Fibroblast of skin of scalp (primary cell): Measurements from ENCODE around the gene HGS.

Experiments used
- DNase-seq: peaks from one replicate; pipeline ENCODE4 v3.0.0-alpha.2; 2013

The HGS gene

GRCh38 chr17:81656118-81656743 lies 27.6 kb upstream of the HGS start, which contains the start of gene PDE6G:
Gene PDE6G, minus strand, starts transcription at chr17:81656542. Its CDS starts 3,237 bp downstream, at chr17:81653305.
- DNase-seq = no peak

DNA sequence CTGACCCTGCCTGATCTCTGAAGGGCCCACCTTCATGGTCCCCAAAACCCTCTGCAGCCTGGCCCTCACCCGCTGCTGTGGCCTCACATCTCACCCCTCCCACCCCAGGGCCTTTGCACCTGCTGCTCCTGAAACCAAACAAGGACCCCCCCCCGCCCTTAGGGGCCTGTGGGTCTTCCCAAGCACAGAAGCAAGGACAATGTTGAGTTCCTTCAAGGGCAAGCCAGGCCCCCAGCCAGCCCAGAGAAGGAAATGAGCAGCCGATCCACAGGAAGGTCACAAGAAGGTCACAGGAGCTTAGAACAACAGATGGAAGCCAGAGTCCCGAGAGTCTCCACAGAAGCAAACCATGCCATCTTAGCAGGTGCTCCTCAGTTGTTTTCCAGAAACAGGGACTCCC lies 27.0 kb upstream of the HGS start:
- DNase-seq = no peak

- no peak for DNase-seq
These were observed 24.8 kb upstream of the HGS start for GRCh38 chr17:81659038-81659437.

DNA sequence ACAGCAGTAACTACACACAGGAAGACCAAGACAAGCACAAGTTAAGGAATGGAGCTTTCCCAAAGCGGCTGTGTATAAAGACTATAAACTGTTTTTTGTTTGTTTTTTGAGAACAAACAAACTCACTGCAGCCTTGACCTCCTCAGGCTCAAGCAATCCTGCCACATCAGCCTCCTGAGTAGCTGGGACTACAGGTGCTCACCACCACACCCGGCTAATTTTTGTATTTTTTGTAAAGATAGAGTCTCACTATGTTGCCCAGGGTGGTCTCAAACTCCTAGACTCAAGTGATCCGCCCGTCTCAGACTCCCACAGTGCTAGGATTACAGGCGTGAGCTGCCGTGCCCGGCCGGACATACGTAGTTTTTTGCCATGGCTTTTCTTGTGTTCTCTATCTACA lies 23.4 kb upstream of the HGS start:
- DNase-seq = no peak

GRCh38 chr17:81662002-81662401 lies 21.8 kb upstream of the HGS start:
- DNase-seq = no peak

DNA sequence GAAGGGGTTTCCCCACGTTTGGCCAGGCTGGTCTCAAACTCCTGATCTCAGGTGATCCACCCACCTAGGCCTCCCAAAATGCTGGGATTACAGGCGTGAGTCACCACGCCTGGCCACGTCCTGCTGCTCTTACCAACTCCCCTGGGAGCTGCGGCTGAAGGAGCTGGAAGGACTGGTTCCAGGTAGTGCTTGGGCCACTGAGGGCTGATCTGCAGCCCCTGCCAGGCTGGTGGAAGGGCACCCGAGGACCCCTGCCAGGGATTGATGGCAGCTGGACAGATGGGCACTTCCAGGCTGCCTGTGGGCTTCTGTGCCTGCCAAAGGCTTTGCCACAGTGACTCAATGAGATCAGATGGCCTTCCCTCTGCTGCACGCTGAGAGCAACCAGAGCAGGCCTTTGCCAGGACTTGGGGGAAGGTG lies 19.8 kb upstream of the HGS start:
- DNase-seq = no peak

DNA sequence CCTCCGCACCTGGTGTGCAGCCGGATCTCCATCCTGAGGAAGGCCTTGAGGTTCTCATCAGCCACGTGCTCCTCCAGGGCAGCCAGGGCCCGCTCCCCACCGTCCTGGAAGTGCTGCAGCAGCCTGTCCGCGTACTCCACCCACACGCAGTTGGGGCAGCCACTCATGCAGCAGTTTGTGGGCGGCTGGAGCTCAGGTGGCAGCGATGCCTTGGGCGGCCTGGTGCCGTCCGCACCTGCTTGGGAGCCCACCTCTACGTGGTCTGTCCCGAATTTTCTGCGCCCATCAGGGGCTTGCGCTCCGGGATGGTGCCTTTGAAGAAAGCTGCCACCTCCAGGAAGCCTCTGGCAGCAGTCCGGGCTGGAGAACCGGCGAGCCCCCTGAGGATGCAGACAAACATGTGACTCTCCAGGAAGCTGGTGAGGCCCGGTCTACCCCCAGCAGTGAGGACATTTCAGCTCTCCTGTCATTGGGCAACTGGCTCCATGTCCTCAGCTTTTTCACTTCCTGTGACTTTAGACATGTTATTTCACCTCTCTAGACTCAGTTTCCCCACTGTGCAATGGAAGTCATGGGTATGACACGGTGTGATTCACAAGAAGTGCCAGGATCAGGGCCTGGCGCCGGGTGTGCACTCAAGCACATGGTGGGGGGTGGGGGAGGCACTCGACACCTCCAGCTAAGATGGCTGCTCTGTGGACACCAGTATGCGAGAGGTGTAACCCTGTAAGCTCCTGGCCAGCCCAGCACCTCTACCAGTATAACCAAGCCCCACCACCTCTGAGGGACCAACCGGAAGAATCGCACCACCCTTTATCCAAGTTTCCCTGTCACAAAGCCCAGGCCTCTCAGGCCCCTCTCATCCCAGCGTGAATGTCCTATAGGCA lies 18.4 kb upstream of the HGS start:
- peak; percentile 25 for DNase-seq

- no peak for DNase-seq
These were observed 17.8 kb upstream of the HGS start for GRCh38 chr17:81666092-81666341.

GRCh38 chr17:81666342-81667191 lies 17.2 kb upstream of the HGS start, which contains the start of the genes CCDC137 and OXLD1:
Gene CCDC137, plus strand, starts transcription at chr17:81666737. Its CDS starts 30 bp downstream, at chr17:81666767.
Gene OXLD1, minus strand, starts transcription at chr17:81666605. Its CDS starts 28 bp downstream, at chr17:81666577.
- DNase-seq = peak; percentile 97

GRCh38 chr17:81667754-81668153 lies 16.1 kb upstream of the HGS start:
- DNase-seq = no peak

DNA sequence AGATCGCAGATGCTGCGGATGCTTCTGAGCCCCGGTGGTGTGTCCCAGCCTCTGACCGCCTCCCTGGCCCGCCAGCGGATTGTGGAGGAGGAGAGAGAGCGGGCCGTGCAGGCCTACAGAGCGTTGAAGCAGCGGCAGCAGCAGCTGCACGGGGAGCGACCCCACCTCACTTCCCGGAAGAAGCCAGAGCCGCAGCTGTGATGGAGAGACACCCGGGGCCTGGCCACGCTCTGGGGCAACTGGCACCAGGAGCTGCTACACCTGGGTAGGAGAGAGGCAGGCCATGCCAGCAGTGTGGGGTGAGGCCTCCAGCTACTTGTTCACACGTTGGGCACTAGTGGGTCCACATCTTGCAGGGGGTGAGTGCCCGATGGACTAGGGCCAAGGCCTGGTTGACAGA lies 11.3 kb upstream of the HGS start:
- no peak for DNase-seq

DNA sequence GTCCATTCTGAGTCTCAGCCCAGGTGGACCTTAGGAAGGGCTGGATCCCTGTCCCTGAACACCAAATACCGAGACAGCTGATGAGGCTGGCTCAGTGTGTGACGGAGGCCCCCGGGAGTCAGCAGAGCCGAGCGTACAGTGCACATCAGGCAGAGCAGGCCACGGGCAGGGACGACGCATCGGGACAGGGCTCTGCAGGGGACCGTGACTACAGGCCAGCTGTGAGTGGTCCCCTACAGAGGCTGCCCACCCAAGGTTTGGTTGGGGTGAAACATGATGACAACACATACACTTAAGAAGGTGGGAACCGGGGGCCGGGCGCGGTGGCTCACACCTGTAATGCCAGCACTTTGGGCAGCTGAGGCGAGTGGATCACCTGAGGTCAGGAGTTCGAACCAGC lies 10.9 kb upstream of the HGS start:
- DNase-seq = no peak

GRCh38 chr17:81673561-81674258 lies 10.1 kb upstream of the HGS start:
- no peak for DNase-seq

DNA sequence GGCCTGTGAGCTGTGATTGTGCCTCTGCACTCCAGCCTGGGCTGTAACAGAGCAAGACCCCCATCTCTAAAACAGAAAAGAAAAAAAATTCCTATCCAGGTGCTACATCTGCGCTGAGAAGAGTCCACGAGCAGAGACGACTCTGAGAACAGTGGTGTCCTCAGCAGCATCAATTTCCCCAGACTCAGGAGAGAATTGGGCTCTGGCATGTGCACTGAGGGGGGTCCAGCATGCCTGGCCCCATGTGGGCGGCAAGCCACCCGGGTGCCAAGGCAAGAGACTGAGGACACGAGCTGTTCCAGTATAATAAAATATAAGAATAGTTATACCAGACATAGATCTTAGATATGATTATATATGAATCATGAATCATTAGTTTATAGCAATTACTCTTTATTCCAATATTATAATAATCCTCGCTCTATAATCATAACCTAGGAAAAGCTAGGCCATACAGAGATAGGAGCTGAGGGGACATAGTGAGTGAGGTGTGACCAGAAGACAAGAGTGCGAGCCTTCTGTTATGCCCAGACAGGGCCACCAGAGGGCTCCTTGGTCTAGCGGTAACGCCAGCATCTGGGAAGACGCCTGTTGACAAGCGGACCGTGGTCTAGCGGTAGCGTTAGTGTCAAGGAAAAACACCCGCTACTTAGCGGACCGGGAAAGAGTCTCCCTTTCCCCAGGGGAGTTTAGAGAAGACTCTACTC lies 8.1 kb upstream of the HGS start:
- peak; percentile 38 for DNase-seq

- no peak for DNase-seq
These were observed 6.9 kb upstream of the HGS start for GRCh38 chr17:81676906-81677305.

DNA sequence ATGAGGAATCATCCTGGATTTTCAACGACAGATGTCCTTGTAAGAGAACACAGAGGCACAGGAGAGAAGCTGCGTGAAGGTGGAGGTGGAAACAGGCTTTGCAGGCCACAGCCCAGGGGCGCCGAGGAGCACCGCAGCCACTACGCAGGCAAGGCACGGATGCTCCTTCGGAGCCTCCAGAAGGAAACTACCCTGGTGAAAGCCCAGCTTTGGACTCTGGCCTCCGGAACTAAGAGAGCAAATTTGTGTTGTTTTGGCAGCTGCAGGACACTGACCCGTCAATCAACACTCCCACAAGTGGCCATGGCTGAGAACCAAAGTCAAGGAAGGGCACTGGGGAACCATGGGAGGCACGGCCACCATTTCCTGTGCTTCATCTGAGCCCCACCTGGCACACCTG lies 3.7 kb upstream of the HGS start:
- no peak for DNase-seq

DNA sequence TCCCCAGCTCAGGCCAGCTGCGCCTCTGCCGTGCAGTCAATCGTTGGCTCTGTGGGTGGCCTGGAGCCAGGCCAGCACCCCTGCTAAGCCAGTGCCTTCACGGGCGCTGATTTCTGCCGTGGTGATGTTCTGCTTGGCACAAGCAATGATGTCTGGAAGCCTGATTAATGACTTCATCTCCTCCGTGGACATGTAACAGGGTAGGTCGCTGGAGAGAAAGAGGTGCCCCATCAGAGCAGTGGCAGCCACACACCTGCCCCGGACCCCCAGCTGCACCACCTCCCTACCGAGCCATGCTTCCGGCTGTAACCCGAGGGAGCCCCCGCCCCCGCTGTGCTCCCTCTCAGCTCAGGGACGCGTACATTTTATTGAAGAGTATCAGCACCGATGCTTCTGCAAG lies 2.1 kb upstream of the HGS start:
- no peak for DNase-seq

DNA sequence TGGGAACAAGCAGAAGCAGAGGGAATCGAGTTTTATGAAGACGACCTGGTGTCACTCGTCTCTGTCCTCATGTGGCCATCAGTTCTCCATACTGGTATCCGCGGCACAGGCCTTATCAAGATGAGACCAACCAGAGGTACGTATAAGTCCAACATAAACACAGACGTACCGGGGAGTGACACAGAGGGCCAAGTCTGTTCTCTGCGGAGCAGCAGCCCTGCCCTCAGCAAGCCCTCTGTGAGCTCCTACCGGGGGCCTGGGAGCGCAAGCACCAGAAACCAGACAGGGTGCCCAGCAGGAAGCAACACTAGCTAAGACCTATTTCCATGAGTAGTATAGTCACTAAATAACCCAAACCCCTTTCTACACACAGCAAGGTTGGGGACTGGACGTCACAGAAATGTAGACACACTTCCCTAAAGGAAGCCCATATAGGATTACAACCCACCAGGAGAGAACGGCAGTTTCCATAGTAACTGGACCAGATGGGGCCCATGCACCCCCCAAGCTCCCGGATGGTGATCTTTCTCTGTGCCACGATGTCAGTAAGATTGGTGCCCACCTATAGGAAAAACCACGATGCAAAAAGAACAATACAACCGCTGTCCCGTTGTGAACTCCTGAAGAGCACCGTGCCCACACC lies 1.1 kb upstream of the HGS start:
- DNase-seq = no peak

GRCh38 chr17:81683208-81683583 lies 615 bp upstream of the HGS start:
- no peak for DNase-seq

GRCh38 chr17:81684442-81684911 lies 666 bp downstream of the HGS start:
- DNase-seq = no peak

DNA sequence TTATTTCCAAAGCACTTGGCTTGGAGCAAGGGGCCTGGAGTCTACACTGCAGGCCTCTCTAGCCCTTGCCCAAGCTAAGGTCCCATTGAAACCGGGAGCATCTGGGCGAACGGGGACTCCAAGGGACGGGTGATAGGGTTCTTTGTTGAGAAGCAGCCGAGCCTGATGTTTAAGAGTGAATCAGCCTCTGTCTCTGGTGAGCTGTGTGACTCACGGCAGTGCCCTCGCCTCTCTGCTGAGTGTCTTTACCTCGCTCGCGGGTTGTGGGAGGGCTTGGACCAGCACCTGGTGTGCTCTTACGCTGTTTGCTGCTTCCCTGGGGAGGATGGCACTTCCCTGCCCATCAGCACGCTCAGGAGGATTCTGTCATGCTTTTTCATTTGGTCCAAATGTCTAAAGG lies 1.3 kb downstream of the HGS start:
- peak; percentile 40 for DNase-seq
